DOHH2 (cell line): ENCODE measurements around the gene NPAS2.

Experiments used
- CTCF ChIP-seq: fragments of 200-600 bp; sonication (generic); IDR thresholded peaks from one replicate; pipeline ENCODE4 v1.5.1; 2014; ENCODE audit warnings: antibody characterized with exemption, mild to moderate bottlenecking, low read depth, low read length; ENCODE audit not compliant: poor library complexity, severe bottlenecking
- EZH2phosphoT487 ChIP-seq: fragments of 200-600 bp; sonication (generic); IDR thresholded peaks from 2 replicates; pipeline ENCODE4 v1.6.1; 2017; ENCODE audit warnings: borderline replicate concordance, mild to moderate bottlenecking, antibody characterized with exemption, low read length, moderate library complexity, mixed read lengths

- no peak for TF ChIP-seq CTCF
- TF ChIP-seq EZH2phosphoT487, result no peak
These were observed 121.1 kb downstream of the NPAS2 start for GRCh38 chr2:100940766-100941645.
